Dendritic cell treated with granulocyte-macrophage colony-stimulating factor and Interleukin-4, amounts not matched to agents 40 ng/mL and 50 ng/mL, for 4 days (primary cell): ENCODE results near the gene NUDT8.

ENCODE experiments used
- H3K27ac Mint-ChIP-seq: one replicate; pipeline ENCODE4 v1.8.0; 2022; ENCODE audit warnings: mild to moderate bottlenecking, mixed read lengths
- H3K27me3 Mint-ChIP-seq: one replicate; pipeline ENCODE4 v1.8.0; 2022; ENCODE audit warnings: mild to moderate bottlenecking, mixed read lengths
- H3K36me3 Mint-ChIP-seq: one replicate; pipeline ENCODE4 v1.8.0; 2022; ENCODE audit warnings: low read depth, mixed read lengths
- H3K4me1 Mint-ChIP-seq: one replicate; pipeline ENCODE4 v1.8.0; 2022; ENCODE audit warnings: low read depth, mixed read lengths
- H3K4me3 Mint-ChIP-seq: one replicate; pipeline ENCODE4 v1.8.0; 2022; ENCODE audit warnings: mild to moderate bottlenecking, moderate library complexity, mixed read lengths
- H3K9me3 Mint-ChIP-seq: one replicate; pipeline ENCODE4 v1.8.0; 2022; ENCODE audit warnings: mixed read lengths
- intact Hi-C: fragments of 100-400 bp; cut with micrococcal nuclease; formaldehyde crosslinking; loops from one replicate; pipeline ENCODE4 v1.15.0; 2022

NUDT8 gene

GRCh38 chr11:67629386-67630227 lies at the start of gene NUDT8:
NUDT8 (minus strand) TSS chr11:67629937; CDS start chr11:67629911, 26 bp downstream.
- intact Hi-C loops, result loop anchor here (1.0 kb wide), 1 partner anchor 30 kb away; no protein-coding TSS in a partner anchor
- Mint-ChIP-seq H3K36me3 (peaks cover 5% of the 10 kb centered on the region), H3K9me3 (no peaks in the 10 kb centered on the region), H3K27me3 (peaks cover 11% of the 10 kb centered on the region), H3K4me1 (peaks cover 13% of the 10 kb centered on the region), H3K27ac (peak within 1 kb of the TSS; percentile 92), H3K4me3 (peak within 1 kb of the TSS; percentile 84)

GRCh38 chr11:67675058-67675747 lies 45.5 kb upstream of the NUDT8 start:
- no peak overlapping the region for H3K4me3 Mint-ChIP-seq
- H3K36me3 Mint-ChIP-seq, result no peaks in the 10 kb centered on the region
- no peak overlapping the region for H3K27ac Mint-ChIP-seq
- H3K4me1 Mint-ChIP-seq, result no peaks in the 10 kb centered on the region
- H3K9me3 Mint-ChIP-seq, result peaks cover 9% of the 10 kb centered on the region
- peaks cover 3% of the 10 kb centered on the region for H3K27me3 Mint-ChIP-seq
- intact Hi-C loops, result no loop called here

- peaks cover 9% of the 10 kb centered on the region for H3K9me3 Mint-ChIP-seq
- H3K27ac Mint-ChIP-seq, result no peak within 1 kb of the TSS
- no peaks in the 10 kb centered on the region for H3K4me1 Mint-ChIP-seq
- no peaks in the 10 kb centered on the region for H3K36me3 Mint-ChIP-seq
- peaks cover 3% of the 10 kb centered on the region for H3K27me3 Mint-ChIP-seq
- no peak within 1 kb of the TSS for H3K4me3 Mint-ChIP-seq
- intact Hi-C loops, result no loop called here
Observed at GRCh38 chr11:67674442-67674871, 44.7 kb upstream of the NUDT8 start, which contains the start of gene ALDH3B2. ALDH3B2 (minus strand) TSS chr11:67674623; CDS start chr11:67666935, 7,688 bp downstream.

GRCh38 chr11:67673902-67674301 lies 44.2 kb upstream of the NUDT8 start:
- Mint-ChIP-seq H3K27ac (no peak overlapping the region), H3K4me1 (no peaks in the 10 kb centered on the region)
- intact Hi-C loops, result no loop called here

GRCh38 chr11:67673358-67673757 lies 43.6 kb upstream of the NUDT8 start:
- Mint-ChIP-seq H3K9me3 (peaks cover 9% of the 10 kb centered on the region), H3K27me3 (peaks cover 3% of the 10 kb centered on the region), H3K27ac (no peak overlapping the region), H3K4me1 (no peaks in the 10 kb centered on the region), H3K36me3 (no peaks in the 10 kb centered on the region), H3K4me3 (no peak overlapping the region)
- intact Hi-C loops, result no loop called here

More at GRCh38 chr11:67673902-67674301, 44.2 kb upstream of the NUDT8 start:
- H3K4me3 Mint-ChIP-seq, result no peak overlapping the region
- H3K9me3 Mint-ChIP-seq, result peaks cover 9% of the 10 kb centered on the region
- no peaks in the 10 kb centered on the region for H3K36me3 Mint-ChIP-seq
- H3K27me3 Mint-ChIP-seq, result peaks cover 3% of the 10 kb centered on the region

GRCh38 chr11:67671211-67671520 lies 41.4 kb upstream of the NUDT8 start:
- Mint-ChIP-seq H3K36me3 (no peaks in the 10 kb centered on the region), H3K27me3 (no peaks in the 10 kb centered on the region), H3K4me1 (no peaks in the 10 kb centered on the region), H3K9me3 (peaks cover 3% of the 10 kb centered on the region), H3K27ac (no peak overlapping the region), H3K4me3 (no peak overlapping the region)
- intact Hi-C loops, result no loop called here

GRCh38 chr11:67670316-67671210 lies 40.8 kb upstream of the NUDT8 start:
- H3K27ac Mint-ChIP-seq, result no peak overlapping the region
- H3K4me3 Mint-ChIP-seq, result no peak overlapping the region
- H3K4me1 Mint-ChIP-seq, result no peaks in the 10 kb centered on the region
- H3K27me3 Mint-ChIP-seq, result no peaks in the 10 kb centered on the region
- no peaks in the 10 kb centered on the region for H3K9me3 Mint-ChIP-seq
- no peaks in the 10 kb centered on the region for H3K36me3 Mint-ChIP-seq
- intact Hi-C loops, result no loop called here

GRCh38 chr11:67668192-67668551 lies 38.4 kb upstream of the NUDT8 start:
- H3K4me1 Mint-ChIP-seq, result no peaks in the 10 kb centered on the region
- H3K9me3 Mint-ChIP-seq, result no peaks in the 10 kb centered on the region
- no peak overlapping the region for H3K4me3 Mint-ChIP-seq
- no peaks in the 10 kb centered on the region for H3K36me3 Mint-ChIP-seq
- intact Hi-C loops, result no loop called here
- no peaks in the 10 kb centered on the region for H3K27me3 Mint-ChIP-seq
- H3K27ac Mint-ChIP-seq, result no peak overlapping the region

- no peaks in the 10 kb centered on the region for H3K9me3 Mint-ChIP-seq
- intact Hi-C loops, result no loop called here
- H3K4me1 Mint-ChIP-seq, result no peaks in the 10 kb centered on the region
- no peaks in the 10 kb centered on the region for H3K36me3 Mint-ChIP-seq
- no peak overlapping the region for H3K27ac Mint-ChIP-seq
- H3K4me3 Mint-ChIP-seq, result no peak overlapping the region
- no peaks in the 10 kb centered on the region for H3K27me3 Mint-ChIP-seq
Observed at GRCh38 chr11:67667490-67668191, 37.9 kb upstream of the NUDT8 start.

- intact Hi-C loops, result no loop called here
- no peak overlapping the region for H3K27ac Mint-ChIP-seq
Observed at GRCh38 chr11:67666676-67667489, 37.1 kb upstream of the NUDT8 start.

GRCh38 chr11:67666303-67666645 lies 36.5 kb upstream of the NUDT8 start:
- no peak overlapping the region for H3K4me3 Mint-ChIP-seq
- intact Hi-C loops, result no loop called here
- H3K27me3 Mint-ChIP-seq, result no peaks in the 10 kb centered on the region
- H3K27ac Mint-ChIP-seq, result no peak overlapping the region
- H3K9me3 Mint-ChIP-seq, result no peaks in the 10 kb centered on the region
- H3K4me1 Mint-ChIP-seq, result no peaks in the 10 kb centered on the region
- no peaks in the 10 kb centered on the region for H3K36me3 Mint-ChIP-seq

More at GRCh38 chr11:67666676-67667489, 37.1 kb upstream of the NUDT8 start:
- Mint-ChIP-seq H3K4me1 (no peaks in the 10 kb centered on the region), H3K27me3 (no peaks in the 10 kb centered on the region), H3K36me3 (no peaks in the 10 kb centered on the region), H3K9me3 (no peaks in the 10 kb centered on the region), H3K4me3 (no peak overlapping the region)

GRCh38 chr11:67665541-67666302 lies 36.0 kb upstream of the NUDT8 start:
- H3K36me3 Mint-ChIP-seq, result no peaks in the 10 kb centered on the region
- intact Hi-C loops, result no loop called here
- no peaks in the 10 kb centered on the region for H3K4me1 Mint-ChIP-seq
- no peak overlapping the region for H3K27ac Mint-ChIP-seq
- H3K9me3 Mint-ChIP-seq, result no peaks in the 10 kb centered on the region
- H3K27me3 Mint-ChIP-seq, result no peaks in the 10 kb centered on the region
- no peak overlapping the region for H3K4me3 Mint-ChIP-seq
